RPMI7951 (cell line): ENCODE results near the gene CCDC194. TPM values are rescaled to one million over a fixed set of nuclear protein-coding genes. Genes with fewer than 3 reads are reported as not detected.
"Not testable (repeated sequence)": the region's sequence is repeated elsewhere in the genome, so short reads cannot be mapped to it uniquely, and the experiment has no call there.

Experiments
- DNase-seq: peaks from one replicate; pipeline ENCODE4 v3.0.0-alpha.2; 2012; ENCODE audit warnings: low read depth
- total RNA-seq: library from RNA; depleted of rRNA; stranded (reverse); fragments of >200 nt; shearing (Covaris generic); gene quantifications from 2 replicates; pipeline ENCODE4 v1.2.3, GENCODE V29; 2014

Gene CCDC194
- total RNA-seq, 1 experiment from 2014 or later = not detected

DNA sequence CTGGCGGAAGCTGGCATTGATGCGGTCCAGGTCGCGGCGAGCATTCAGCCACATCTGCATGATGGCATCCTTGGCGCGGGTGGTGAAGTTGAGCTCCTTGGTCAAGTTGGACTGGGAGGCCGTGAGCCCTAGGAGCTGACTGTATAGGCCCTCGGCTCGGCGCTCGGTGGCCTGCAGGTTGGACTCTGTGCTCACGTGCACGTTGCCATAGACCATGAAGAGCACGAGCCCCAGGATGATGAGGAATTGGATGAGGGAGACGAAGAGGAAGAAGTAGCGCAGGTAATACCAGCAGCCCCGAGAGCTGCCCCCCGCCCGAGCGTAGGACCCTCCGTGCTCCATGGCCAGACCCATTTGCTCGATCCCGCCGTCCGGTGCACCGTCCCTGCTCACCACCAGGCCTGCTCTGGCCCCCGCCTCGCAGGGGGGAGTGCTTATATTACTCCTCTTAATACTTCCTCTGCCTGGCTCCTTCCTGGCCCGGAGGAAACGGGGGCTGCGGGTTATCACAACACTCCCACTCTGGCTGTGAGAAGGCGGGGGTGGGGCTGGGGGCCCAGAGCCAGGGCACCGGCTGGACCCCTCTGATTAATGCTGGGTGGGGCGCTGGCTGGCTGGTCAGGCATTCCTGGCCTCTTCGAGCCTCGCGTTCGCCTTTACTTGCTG is 16.9 kb downstream of the CCDC194 start, which contains the start of gene PLVAP:
TSS of gene PLVAP (minus strand) at position 408 of the 666 bp plus-strand sequence. CDS start at position 354, 54 bp downstream.
- DNase-seq = no peak

DNA sequence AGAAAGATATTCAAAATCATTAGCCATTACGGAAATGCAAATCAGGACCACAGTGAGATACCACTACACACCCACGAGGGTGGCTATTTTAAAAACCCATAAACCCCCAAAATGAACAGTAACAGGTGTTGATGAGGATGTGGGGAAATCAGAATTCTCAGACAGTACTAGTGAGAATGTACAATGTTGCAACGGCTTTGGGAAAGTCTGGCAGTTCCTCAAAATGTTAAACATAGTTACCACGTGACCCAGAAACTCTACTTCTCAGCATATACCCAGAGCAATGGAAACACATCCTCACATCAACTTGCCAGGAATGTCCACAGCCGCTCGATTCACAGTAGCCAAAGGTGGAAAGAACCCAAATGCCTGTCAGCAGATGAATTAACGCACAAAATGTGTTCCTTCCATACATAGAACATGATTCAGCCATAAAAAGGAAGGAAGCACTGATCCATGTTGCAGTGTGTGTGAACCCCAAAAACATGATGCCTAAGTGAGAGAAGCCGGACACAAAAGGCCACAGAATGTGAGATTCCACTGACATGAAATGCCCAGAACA is 23.9 kb downstream of the CCDC194 start:
- DNase-seq = no peak

DNA sequence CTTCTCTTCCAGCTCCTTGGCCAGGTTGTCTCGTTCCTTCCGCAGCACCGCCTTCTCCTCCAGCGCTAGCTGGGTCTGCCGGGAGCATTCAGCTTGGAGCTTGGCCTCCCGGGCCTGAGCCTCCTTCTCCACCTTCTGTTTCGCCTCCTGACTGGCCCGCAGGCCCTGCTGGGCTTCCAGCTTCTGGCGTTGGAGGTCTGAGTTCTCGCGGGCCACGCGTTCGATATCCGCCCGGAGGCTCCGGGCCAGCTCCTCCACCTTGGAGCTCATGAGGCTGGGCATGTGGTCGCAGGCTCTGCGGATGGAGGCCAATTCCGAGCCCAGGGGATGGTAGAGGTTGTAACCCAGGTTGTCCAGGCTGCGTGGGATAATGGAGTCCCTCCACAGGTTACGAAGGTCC is 28.6 kb downstream of the CCDC194 start:
- no peak for DNase-seq

DNA sequence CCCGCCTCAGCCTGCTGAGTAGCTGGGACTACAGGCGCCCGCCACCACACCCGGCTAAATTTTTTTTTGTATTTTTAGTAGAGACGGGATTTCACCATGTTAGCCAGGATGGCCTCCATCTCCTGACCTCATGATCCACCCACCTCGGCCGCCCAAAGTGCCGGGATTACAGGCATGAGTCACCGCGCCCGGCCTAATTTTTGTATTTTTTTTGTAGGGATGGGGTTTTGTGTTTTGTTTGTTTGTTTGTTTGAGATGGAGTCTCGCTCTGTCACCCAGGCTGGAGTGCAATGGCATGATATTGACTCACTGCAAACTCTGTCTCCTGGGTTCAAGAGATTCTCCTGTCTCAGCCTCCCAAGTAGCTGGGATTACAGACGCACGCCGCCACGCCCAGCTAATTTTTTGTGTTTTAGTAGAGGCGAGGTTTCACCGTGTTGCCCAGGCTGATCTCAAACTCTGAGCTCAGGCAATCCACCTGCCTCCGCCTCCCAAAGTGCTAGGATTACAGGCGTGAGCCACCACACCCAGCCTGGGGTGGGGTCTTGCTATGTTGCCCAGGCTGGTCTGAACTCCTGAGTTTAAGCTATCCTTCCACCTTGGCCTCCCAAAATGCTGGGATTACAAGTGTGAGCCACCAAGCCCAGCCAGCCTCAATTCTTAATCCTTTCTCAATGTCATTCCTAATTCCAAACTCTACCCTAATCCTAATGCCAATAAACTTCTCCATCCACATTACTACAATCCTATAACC is 30.0 kb downstream of the CCDC194 start:
- DNase-seq = not testable (repeated sequence)

DNA sequence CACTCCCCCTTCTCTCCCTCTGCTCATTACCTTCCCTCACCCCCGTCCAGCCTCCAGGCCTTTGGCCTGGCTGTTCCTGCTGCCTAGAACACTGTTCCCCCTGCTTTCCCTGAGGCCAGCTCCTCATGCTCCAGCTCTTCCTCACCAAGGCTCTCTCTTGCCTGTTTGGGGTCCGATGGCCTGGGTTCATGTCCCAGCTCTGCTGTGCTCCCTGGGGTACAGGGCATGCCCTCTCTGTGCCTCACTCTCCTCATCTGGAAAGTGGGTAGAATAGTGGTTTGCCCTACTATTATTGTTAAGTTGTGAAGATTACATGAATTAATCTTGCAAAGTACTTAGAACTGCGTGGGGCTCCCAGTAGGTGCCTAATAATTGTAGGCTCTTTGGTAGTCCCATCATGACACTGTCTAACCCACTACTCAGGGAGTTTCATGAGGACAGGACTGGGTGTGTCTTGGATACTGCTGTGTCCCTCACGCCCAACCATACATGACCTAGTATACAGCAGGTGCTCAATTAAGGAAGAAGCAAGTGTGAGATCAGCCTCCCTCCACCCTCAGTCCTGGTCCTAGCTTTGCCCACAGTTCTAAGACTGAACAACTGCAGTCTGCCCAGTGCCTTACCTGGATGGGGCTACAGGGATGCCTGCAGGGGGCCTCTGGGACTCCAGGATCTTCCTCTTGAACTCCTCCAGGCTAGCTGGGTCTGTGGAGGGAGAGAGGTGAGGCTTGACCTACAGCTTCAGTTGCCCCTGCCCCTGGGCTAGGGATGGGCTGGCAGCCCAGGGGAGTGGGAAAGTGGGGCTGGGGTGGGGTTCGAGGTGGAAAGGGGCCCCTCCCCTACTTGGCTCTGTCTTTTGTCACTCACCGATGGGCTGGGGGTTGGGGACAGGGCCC is 33.8 kb downstream of the CCDC194 start:
- no peak for DNase-seq

DNA sequence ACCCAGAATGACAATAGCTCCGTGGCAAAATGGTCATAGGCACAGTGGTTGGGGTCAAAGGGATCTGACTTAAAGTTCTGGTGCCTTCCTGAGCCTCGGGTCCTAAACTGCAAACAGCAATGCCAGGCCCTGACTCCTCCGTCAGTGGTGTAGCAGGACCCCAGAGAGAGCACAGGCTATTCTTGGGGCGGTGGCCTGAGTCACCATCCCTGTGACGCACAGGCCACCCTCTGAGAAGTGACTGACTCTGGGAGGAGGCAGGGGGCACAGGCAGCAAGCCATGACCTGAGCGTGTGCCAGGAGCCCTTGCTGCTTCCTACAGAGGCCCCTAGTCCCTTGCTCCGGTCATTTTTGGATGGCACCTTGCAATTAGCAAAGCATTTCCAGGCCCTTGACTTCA is 35.6 kb downstream of the CCDC194 start:
- DNase-seq = peak; percentile 70

DNA sequence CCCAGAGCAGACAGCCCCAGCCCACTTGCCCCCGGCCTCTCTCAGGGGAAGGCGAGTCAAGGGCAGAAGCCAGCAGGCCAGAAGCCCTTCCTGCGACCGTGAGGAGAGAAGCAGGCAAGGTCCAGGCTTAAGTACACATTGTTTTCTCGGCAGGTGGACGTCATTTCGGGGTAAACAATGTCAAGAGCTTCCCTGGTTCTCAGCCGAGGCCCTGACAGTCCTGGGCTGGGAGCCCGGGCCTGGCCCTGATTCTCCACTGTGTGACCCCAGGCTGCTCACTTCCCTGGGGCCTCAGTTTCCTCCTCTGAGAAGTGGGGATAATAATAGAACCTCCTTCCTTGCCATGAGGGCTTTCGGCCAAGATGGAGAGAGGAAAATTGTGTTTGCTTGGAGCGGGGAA is 36.3 kb downstream of the CCDC194 start:
- DNase-seq = no peak

DNA sequence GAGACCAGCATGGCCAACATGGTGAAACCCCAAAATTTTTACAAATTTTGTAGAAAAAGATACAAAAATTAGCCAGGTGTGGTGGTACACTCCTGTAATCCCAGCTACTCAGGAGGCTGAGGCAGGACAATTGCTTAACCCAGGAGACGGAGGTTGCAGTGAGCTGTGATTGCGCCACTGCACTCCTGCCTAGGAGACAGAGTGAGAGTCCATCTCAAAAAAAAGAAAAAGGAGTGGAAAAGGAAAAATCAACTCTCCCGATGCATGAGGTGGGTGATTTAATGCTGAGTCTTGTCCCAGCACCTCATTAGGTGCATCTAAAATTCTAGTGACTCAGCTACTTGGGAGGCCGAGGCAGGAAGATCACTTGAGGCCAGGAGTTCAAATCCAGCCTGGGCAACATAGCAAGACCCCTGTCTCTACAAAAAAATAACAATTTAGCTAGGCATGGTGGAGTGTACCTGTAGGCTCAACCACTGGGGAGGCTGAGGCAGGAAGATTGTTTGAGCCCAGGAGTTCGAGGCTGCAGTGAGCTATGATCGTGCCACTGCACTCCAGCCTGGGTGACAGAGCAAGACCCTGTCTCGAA is 36.8 kb downstream of the CCDC194 start:
- DNase-seq = no peak

DNA sequence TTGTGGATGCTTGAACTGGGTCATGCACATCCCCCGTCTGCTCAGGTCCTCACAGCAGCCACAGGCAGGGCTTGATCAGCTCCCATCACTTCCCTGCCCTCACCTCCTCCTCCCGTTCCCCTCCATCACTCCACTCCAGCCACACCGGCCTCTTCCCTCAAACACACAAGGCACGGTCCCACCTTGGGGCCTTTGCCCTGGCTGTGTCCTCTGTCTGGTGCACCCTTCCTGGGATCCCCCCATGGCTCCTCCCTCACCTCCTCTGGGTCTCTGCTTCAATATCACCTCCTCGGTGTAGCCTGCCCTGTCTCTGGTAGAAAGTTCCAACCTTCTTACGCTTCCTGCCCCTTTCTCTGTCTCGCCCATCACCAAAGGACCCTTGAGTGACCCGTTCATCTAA is 40.6 kb downstream of the CCDC194 start:
- DNase-seq = no peak

DNA sequence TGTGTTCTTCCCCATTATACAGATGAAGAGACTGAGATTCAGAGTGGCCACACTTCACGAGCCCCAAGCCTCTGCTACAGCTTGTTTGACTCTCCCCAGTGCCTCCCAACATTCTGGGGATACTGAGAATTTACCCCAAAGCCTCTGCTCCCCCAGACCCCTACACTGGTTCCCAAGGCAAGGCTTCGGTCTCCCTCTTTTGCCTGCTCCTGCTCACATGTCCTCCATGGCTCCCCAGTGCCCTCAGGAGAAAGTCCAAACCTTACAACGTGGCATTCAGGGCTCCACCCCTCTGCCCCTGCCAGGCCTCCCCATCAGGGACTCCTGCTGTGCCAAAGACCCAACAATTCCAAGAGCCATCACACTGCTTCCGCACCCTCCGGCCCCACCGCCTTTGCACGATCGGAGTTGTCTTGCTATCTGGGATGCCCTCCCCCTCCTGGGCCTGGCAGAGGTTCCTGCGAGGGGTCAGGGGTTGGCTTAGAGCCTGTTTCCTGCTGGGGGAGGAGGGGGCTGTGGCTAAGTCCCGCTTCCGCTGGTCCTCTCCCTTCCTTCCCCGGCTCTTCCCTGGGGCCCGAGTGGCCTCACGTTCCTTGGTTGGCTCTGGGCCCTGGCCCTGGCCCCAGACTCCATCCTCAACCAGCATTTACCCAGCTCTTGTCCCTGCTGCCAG is 41.3 kb downstream of the CCDC194 start:
- peak; percentile 80 for DNase-seq

DNA sequence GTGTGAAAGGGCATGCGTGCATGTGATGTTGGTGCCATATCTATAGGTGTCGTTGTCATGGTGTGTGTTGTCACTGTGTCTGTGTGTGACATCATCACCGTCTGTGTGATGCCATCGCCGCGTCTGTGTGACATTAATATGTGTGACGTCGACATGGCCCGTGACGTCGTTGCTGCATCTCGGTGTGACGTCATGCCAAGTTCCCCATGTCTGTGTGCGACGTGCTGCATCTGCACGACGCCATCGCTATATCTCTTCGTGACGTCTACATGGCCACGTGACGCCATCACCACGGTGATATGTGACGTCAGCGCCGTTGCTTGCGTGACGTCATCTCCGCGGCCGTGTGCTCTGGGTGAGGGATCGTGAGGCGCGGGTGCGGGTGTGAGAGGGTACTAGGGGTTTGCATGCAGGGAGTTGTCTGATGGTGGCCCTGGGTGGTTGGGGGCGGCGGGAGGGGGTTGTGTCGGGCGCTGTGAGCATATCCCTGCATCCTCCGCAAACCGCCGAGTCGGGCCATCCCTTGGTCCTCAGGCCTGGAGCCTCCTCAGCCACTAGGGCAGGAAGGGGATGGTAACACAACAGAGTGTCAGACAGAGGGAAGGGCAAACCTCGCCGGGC is 42.1 kb downstream of the CCDC194 start:
- DNase-seq = no peak

DNA sequence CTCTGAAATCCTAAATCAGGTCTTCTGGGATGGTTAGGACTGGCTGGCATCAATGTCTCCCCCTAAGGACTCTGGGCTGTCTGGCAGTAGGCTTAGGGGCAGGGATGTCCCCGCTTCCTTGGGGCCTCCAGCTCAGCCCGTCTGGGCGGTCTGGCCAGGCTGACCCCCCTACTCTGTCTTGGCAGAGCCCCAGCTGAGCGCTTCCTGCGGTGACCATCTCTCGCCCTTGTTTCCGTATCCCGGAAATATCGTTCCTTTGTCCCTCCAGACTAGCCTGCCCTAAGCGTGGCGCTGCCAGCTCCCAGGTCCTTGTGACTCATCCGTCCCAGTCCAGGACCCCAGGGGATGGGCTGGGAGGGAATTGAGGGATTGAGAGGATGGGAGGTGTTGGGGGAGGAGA is 45.3 kb downstream of the CCDC194 start:
- DNase-seq = peak; percentile 98

DNA sequence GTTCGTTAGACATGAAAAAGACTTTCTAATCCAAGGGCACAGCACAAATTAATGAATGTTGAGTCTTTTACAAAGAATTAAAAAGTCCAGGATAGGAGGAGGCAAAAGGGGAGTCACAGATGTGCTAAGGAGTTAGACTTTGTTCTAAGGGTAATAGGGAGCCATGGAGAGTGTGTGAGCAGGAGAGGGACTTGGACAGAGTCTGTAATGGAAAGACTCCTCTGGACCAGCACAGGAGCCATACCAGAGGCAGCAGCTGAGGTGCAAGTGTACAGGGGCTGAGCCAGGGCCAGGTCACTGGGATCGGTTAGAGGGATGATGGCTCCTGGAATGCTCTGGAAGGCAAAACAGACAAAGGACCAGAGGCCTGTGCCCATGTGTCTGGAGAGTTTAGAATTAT is 46.1 kb downstream of the CCDC194 start:
- no peak for DNase-seq

DNA sequence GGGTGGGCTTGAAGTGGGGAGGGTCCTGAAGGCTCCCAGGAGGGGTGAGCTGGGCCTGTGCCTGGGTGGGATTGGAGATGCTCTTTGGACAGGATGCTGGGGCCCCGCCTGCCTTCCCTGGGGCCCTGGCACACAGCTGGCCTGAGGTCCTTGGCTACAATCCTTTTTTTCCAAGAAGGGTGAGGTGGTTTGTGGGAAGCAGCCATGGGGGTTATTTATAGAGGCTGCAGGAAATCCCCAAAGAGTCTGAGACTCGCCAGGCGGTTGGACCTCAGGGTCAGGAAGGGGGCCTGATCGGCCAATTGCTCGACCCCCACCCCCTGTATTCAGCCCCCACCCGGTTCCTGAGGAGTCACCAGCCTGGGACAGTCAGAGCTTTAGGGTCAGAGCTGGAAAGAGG is 46.6 kb downstream of the CCDC194 start:
- DNase-seq = peak; percentile 90

DNA sequence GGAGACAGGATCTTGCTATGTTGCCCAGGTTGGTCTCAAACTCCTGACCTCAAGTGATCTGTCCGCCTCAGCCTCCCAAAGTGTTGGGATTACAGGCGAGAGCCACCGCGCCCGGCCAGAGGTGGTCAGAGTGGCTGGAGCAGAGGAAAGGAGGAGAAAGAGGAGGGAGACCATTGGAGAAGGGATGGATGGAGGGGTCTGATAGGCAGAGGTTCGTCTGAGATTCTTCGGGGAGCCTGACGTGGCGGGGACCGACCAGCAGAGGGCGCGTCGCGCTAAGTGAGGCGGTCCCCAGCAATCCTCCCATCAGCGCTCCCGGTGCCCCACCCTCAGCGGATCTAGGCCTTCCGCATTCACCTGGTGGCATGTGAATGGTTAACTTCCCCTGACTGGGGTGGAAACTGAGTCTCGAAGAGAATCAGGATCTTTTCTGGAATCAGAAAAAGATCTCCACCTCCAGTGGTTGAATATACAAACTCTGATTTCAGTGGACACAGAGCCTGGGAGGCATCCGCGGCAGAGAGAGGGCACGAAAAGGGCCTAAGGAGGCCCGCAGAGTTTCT is 47.8 kb downstream of the CCDC194 start:
- peak; percentile 67 for DNase-seq

DNA sequence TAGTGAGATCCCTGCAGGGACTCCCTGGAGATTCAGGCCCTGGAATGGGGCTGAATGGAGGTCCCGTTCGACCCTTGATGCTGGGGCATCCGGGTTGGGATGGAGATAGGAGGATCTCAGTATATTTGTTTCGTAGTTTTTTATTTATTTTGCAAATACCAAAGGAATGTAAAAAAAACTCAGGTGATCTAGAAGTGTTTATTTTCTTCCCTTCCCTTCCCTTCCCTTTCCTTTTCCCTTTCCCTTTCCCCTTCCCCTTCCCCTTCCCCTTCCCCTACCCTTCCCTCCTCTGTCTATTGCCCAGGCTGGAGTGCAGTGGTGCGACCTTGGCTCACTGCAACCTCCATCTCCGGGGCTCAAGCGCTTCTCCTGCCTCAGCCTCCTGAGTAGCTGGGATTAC is 52.2 kb downstream of the CCDC194 start:
- no peak for DNase-seq

DNA sequence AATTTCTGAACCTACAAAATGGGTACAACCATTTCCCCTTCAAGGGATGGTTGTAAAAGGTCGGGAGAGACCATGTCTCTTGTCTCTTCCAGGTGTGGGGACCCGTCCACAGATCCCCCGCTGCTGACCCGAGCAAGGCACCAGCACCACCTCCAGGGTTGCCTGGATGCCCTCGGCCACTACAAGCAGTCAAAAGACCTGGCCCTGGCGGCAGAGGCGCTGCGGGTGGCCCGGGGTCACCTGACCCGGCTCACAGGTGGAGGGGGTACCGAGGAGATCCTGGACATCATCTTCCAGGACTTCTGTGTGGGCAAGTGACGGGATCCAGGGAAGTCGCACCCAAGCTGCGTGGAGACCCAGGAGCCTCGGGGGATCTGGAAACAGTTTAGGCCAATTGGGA is 52.6 kb downstream of the CCDC194 start:
- no peak for DNase-seq

DNA sequence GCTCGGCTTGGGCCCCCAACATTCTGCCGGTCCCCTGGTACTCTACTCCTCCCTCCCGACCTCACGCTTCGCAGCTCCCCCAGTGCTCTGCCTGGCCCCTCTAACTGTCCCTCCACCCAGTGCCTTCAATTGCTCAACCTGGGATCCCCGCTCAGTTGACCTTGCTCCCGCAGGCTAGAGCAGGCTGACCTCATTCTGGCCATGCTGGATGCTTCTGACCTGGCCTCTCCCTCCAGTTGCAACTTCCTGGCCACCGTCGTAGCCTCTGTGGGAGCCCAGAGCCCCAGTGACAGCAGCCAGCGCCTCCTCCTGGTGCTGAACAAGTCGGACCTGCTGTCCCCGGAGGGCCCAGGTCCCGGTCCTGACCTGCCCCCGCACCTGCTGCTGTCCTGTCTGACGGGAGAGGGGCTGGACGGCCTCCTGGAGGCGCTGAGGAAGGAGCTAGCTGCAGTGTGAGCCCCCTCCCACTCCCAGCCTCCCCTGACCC is 53.1 kb downstream of the CCDC194 start:
- no peak for DNase-seq
